ENCODE data around the gene PLEKHG4B. TPM values are rescaled to one million over a fixed set of nuclear protein-coding genes. Genes with fewer than 3 reads are reported as not detected.

PLEKHG4B gene
- total RNA-seq, 4 donors from 2014 or later = 5.5 to 10.9 (median 7.1) TPM

GRCh38 chr5:191949-192690 is 100.2 kb downstream of the PLEKHG4B start:
- intact Hi-C loops (cut with DNase I) = no loop called here
- DNase-seq = no peak
- Histone ChIP-seq H3K27me3 (no peaks in the 10 kb centered on the region), H3K4me1 (peaks cover 14 to 25% of the 10 kb centered on the region in 2 donors), H3K9me3 (no peaks in the 10 kb centered on the region), H3K27ac (no peak overlapping the region), H3K36me3 (no peaks in the 10 kb centered on the region), H3K4me3 (replicated peaks in 1 of 3) (no peak overlapping the region)
- TF ChIP-seq CTCF (IDR thresholded peaks at IDR 0.05) = no peak
- no peak for TF ChIP-seq POLR2A (IDR thresholded peaks at IDR 0.05)
- 87 to 93% methylated on average over 11 to 32 of the region's 46 CpGs for WGBS, 2 donors

DNA sequence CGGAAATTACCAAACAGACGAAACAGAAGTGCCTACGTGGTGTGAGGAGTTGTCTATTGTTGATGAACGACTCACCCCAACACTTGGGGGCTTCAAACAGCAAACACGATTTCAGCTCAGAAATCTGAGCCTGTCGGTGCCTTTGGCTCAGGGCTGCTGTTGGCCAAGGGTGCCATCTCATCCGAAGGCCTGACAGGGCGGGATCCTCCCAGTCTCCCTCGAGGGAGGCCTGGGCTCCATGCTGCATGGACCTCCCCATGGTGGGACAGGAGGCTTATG is 100.7 kb downstream of the PLEKHG4B start:
- peaks cover 14 to 25% of the 10 kb centered on the region in 2 donors for H3K4me1 ChIP-seq
- H3K4me3 ChIP-seq (replicated peaks in 1 of 3) = no peak overlapping the region
- intact Hi-C loops (cut with DNase I) = no loop called here
- 81 to 85% methylated on average over 9 of the region's 9 CpGs for WGBS, 2 donors
- TF ChIP-seq CTCF (IDR thresholded peaks at IDR 0.05) = no peak
- no peak for TF ChIP-seq POLR2A (IDR thresholded peaks at IDR 0.05)
- H3K36me3 ChIP-seq = no peaks in the 10 kb centered on the region
- no peak for DNase-seq
- no peaks in the 10 kb centered on the region for H3K27me3 ChIP-seq
- no peaks in the 10 kb centered on the region for H3K9me3 ChIP-seq
- no peak overlapping the region for H3K27ac ChIP-seq

DNA sequence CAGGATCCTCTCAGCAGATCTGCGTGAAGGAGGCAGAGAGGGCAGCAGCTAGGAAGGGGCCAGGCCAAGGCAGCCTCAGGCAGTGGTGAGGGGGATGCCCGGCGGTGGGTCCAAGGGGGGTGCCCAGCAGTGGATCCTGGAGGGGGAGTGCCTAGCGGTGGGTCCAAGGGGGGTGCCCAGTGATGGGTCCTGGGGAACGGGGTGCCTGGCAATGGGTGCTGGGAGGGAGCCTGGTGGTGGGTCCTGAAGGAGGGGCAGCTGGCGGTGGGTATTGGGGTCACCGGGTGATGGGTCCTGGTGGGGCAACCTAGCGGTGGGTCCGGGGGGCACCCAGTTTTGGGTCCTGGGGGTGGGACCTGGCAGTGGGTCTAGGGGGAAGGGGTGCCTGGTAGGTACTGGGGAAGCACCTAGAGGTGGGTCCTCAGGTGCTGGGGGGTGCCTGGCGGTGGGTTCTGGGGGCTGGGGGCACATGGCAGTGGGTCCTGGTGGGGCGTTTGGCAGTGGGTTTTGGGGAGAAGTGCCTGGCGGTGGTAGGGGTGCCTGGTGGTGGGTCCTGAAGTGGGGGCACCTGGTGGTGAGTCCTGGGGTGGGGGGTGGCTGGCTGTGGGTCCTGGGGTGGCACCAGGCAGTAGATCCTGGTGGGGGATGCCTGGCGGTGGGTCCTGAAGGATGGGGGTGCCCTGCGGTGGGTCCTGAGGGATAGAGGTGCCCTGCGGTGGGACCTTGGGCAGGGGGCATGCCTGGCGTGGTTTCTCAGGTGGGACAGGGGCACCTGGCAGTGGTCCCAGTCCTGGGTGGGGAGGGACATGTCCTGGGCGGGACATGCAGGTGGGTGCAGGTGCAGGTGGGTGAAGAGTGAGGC is 101.2 kb downstream of the PLEKHG4B start:
- H3K9me3 ChIP-seq = no peaks in the 10 kb centered on the region
- WGBS, 2 donors = 88 to 95% methylated on average over 13 to 17 of the region's 17 CpGs
- intact Hi-C loops (cut with DNase I) = no loop called here
- TF ChIP-seq CTCF (IDR thresholded peaks at IDR 0.05) (no peak), POLR2A (IDR thresholded peaks at IDR 0.05) (no peak)
- H3K36me3 ChIP-seq = no peaks in the 10 kb centered on the region
- H3K27me3 ChIP-seq = no peaks in the 10 kb centered on the region
- peaks cover 14 to 21% of the 10 kb centered on the region in 2 donors for H3K4me1 ChIP-seq
- H3K4me3 ChIP-seq (replicated peaks in 1 of 3) = no peak overlapping the region
- no peak overlapping the region for H3K27ac ChIP-seq
- DNase-seq = no peak

DNA sequence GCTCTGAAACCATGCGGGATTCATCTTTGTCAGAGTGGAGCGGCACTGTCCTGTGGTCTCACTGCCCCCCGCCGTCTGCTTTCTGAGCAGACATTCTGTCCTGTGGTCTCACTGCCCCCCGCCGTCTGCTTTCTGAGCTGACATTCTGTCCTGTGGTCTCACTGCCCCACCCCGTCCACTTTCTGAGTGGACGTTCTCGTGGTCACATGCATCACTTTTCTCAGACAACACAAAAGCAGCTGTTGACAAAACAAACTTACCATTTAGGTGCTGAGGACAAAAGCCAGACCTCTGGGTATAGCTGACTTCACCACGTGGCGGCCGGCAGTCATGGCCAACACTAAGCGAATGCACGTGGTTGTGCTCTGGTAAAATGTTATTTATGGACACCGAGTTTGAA is 102.1 kb downstream of the PLEKHG4B start:
- 84 to 89% methylated on average over 15 of the region's 15 CpGs for WGBS, 2 donors
- H3K4me1 ChIP-seq = peaks cover 14 to 15% of the 10 kb centered on the region in 2 donors
- H3K4me3 ChIP-seq (replicated peaks in 1 of 3) = no peak overlapping the region
- intact Hi-C loops (cut with DNase I) = no loop called here
- no peaks in the 10 kb centered on the region for H3K27me3 ChIP-seq
- DNase-seq = no peak
- H3K36me3 ChIP-seq = no peaks in the 10 kb centered on the region
- no peak overlapping the region for H3K27ac ChIP-seq
- no peaks in the 10 kb centered on the region for H3K9me3 ChIP-seq
- no peak for TF ChIP-seq CTCF (IDR thresholded peaks at IDR 0.05)
- TF ChIP-seq POLR2A (IDR thresholded peaks at IDR 0.05) = no peak

Measured in thyroid gland (tissue), 4 donors.